Gastrocnemius medialis (tissue), 4 donors: Measurements from ENCODE around the gene LPCAT1.

Source experiments
- CTCF ChIP-seq, 5 experiments: fragments of 450-650 bp in 3 of 5; fragments of 200-600 bp in 2 of 5; sonication (generic) in 2 of 5; IDR thresholded peaks in 4 of 5; conservative IDR thresholded peaks in 1 of 5; 1 replicate in 4 of 5; 2 replicates in 1 of 5; pipeline ENCODE4 v1.5.1; 2016 to 2019; ENCODE audit warnings: antibody characterized with exemption in 5 of 5, mild to moderate bottlenecking in 3 of 5, moderate library complexity in 3 of 5
- POLR2A ChIP-seq, 2 donors: fragments of 450-650 bp; IDR thresholded peaks; one replicate each; pipeline ENCODE4 v1.6.1; 2017; ENCODE audit warnings: antibody characterized with exemption in 2 of 2, mild to moderate bottlenecking in 2 of 2, moderate library complexity in 2 of 2

DNA sequence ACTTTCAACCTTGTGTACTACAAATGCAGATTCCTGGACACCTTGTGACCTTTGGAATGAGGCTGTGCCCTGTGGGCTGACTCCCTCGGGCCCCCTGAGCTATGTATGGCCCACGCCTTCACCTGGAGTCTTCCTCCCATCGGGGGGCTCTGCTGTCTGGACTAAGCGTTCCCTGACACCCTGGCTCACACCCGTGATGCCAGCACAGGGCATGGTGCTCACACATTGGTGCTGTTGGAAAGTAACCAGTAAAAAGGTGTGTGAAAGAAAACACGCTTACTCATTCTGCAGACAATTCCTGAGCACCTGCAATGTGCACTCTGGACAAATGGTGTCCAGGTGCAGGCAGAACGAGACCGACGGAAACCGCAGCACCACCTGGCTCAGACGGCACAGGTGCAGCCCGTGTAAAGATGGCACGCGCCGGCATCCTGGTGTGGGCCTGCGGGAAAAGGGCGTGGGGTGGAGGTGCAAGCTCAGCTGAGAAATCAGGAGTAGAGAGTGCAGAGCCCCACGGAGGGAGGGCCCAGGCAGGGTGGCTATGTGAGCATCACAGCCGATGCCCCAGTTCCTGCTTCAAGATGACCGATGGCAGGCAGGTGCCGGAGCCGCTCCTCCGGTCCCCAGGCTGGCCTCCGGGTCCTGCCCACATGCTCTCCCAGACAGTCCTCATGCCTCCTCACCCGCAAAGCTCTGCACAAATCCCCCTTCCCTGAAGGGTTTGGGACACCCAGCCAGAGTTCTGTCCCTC is 11.0 kb downstream of the LPCAT1 start:
- TF ChIP-seq CTCF (IDR thresholded peaks at IDR 0.05 in 4 of 5, conservative IDR thresholded peaks at IDR 0.05 in 1 of 5) (no peak), POLR2A (IDR thresholded peaks at IDR 0.05) (no peak)
